ENCODE data around the gene TMEM116.

GRCh38 chr12:111936869-111937268 is 76.1 kb downstream of the TMEM116 start:
- TF ChIP-seq EZH2 (IDR thresholded peaks at IDR 0.05; ENCODE audit: low read length, unreplicated experiment) (no peak), CTCF (conservative IDR thresholded peaks at IDR 0.05; ENCODE audit: low read depth, low read length) (no peak)

Data from PC-3 (cell line).